ENCODE measurements around the gene MYO5B.

GRCh38 chr18:49834258-49834657 is 360.7 kb downstream of the MYO5B start:
- no peak for TF ChIP-seq CTCF (IDR thresholded peaks at IDR 0.05)
- TF ChIP-seq POLR2A (IDR thresholded peaks at IDR 0.05; ENCODE audit: low read depth) = no peak

Measured in esophagus muscularis mucosa (tissue), 3 donors.